ENCODE results near the gene ANXA4. TPM values are rescaled to one million over a fixed set of nuclear protein-coding genes. Genes with fewer than 3 reads are reported as not detected.

The ANXA4 gene
- total RNA-seq, 1 donor from 2014 or later = 122 TPM

DNA sequence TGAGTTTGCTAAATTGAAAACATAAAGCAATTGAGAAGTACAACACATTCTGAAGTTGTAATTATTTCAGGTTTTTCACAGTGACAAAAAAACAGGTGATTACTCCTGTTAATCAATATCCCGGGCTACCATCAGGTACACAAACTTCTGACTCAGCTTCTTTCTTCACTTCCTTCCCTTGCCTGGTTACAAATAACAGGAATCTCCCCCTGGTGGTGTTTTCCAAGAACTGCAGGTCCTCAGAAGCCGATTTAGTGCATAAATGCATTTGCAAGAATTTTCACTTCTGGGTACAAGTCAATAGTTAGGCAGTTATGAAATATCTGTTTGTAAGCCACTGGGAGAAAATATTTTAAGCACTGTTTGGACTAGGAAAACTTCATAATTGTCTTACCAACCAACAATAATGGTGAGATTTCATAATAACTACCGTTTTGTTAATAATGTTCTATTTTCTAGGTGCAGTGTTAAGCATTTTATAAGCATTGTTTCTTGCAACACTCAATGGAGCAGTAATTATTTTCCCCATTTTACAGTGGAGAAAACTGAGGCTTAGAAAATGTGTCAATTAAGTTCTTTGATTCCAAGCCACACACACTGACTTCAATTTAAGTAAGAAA is 75.1 kb downstream of the ANXA4 start:
- no peaks in the 10 kb centered on the region for H3K27me3 Mint-ChIP-seq (ENCODE audit: low read depth, unreplicated experiment)
- peaks cover 31% of the 10 kb centered on the region for H3K36me3 Mint-ChIP-seq (ENCODE audit: low read depth, unreplicated experiment)
- Histone ChIP-seq H4K20me1 (ENCODE audit: insufficient read depth, low read length) (no peaks in the 10 kb centered on the region), H3K79me2 (ENCODE audit: insufficient read depth, low read length) (no peaks in the 10 kb centered on the region), H3K27ac (ENCODE audit: low read depth, low read length) (no peak overlapping the region), H3K4me3 (ENCODE audit: insufficient read depth, low read depth, low read length) (no peak overlapping the region), H3K4me1 (ENCODE audit: insufficient read depth, low read length) (no peaks in the 10 kb centered on the region), H3K9me3 (ENCODE audit: insufficient read depth, low read depth, low read length) (no peaks in the 10 kb centered on the region), H3K27me3 (ENCODE audit: insufficient read depth, low read length) (no peaks in the 10 kb centered on the region), H3K4me2 (ENCODE audit: low read length) (no peak overlapping the region), H3K36me3 (ENCODE audit: insufficient read depth, low read length) (peaks cover 3% of the 10 kb centered on the region), H2AFZ (ENCODE audit: low read depth, low read length) (no peak overlapping the region), H3K9ac (ENCODE audit: low read length) (no peak overlapping the region)
- H3K4me1 Mint-ChIP-seq (ENCODE audit: low read depth, unreplicated experiment) = no peaks in the 10 kb centered on the region
- peak; percentile 20 for FAIRE-seq
- no peak for TF ChIP-seq EZH2 (IDR thresholded peaks at IDR 0.05; ENCODE audit: insufficient read depth, low read length)
- TF ChIP-seq, protein P1, sequence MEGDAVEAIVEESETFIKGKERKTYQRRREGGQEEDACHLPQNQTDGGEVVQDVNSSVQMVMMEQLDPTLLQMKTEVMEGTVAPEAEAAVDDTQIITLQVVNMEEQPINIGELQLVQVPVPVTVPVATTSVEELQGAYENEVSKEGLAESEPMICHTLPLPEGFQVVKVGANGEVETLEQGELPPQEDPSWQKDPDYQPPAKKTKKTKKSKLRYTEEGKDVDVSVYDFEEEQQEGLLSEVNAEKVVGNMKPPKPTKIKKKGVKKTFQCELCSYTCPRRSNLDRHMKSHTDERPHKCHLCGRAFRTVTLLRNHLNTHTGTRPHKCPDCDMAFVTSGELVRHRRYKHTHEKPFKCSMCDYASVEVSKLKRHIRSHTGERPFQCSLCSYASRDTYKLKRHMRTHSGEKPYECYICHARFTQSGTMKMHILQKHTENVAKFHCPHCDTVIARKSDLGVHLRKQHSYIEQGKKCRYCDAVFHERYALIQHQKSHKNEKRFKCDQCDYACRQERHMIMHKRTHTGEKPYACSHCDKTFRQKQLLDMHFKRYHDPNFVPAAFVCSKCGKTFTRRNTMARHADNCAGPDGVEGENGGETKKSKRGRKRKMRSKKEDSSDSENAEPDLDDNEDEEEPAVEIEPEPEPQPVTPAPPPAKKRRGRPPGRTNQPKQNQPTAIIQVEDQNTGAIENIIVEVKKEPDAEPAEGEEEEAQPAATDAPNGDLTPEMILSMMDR (IDR thresholded peaks at IDR 0.05; ENCODE audit: insufficient read depth, low read depth, low read length) = peak; percentile 97
- peak; percentile 67 for DNase-seq (ENCODE audit: low read depth)
- H3K9me3 Mint-ChIP-seq (ENCODE audit: unreplicated experiment) = no peaks in the 10 kb centered on the region
- no peak overlapping the region for H3K4me3 Mint-ChIP-seq (ENCODE audit: unreplicated experiment)
- no peak overlapping the region for H3K27ac Mint-ChIP-seq (ENCODE audit: unreplicated experiment)

DNA sequence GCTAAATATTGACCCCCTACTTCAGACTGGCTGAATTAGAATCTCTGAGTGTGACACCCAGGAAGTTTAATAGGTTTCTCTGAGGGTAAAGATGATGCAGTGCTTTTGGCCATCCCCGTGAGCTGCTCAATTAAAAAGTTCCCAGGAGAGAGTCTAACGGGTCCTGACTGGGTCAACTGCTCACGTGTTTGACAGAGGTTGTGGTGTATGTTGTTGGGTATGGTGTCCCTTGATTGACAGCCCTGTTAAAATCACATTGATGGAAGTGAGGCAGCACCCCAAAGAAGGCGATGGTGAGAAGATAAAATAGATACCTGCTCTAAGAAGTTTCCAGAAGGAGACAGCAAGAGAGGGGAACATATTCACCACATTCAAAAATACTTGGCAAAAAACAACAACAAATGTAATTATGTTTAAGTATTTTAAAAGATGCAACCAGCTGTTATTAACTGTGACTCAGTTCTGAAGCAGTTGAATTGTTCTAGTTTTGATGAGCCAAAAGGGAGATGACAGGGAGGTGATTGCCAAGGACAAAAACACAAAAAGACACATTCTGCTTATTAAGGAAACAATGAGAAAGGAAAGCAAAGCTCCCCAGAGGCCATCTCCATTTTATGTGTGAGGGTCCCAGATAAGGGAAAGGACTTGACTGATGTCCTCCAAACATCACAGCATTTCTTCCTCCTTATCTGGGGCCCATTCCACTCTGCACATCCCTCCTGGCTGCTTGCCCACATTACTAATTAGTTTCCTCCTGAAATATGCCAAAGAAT is 76.0 kb downstream of the ANXA4 start:
- Histone ChIP-seq H3K36me3 (ENCODE audit: insufficient read depth, low read length) (peaks cover 1% of the 10 kb centered on the region), H3K4me1 (ENCODE audit: insufficient read depth, low read length) (no peaks in the 10 kb centered on the region), H3K27ac (ENCODE audit: low read depth, low read length) (no peak overlapping the region), H3K27me3 (ENCODE audit: insufficient read depth, low read length) (no peaks in the 10 kb centered on the region), H3K4me2 (ENCODE audit: low read length) (no peak overlapping the region), H4K20me1 (ENCODE audit: insufficient read depth, low read length) (no peaks in the 10 kb centered on the region), H3K9me3 (ENCODE audit: insufficient read depth, low read depth, low read length) (no peaks in the 10 kb centered on the region), H3K4me3 (ENCODE audit: insufficient read depth, low read depth, low read length) (no peak overlapping the region), H3K79me2 (ENCODE audit: insufficient read depth, low read length) (no peaks in the 10 kb centered on the region), H2AFZ (ENCODE audit: low read depth, low read length) (no peak overlapping the region), H3K9ac (ENCODE audit: low read length) (no peak overlapping the region)
- H3K27ac Mint-ChIP-seq (ENCODE audit: unreplicated experiment) = no peak overlapping the region
- no peaks in the 10 kb centered on the region for H3K27me3 Mint-ChIP-seq (ENCODE audit: low read depth, unreplicated experiment)
- DNase-seq (ENCODE audit: low read depth) (no peak), FAIRE-seq (no peak)
- H3K9me3 Mint-ChIP-seq (ENCODE audit: unreplicated experiment) = no peaks in the 10 kb centered on the region
- no peak overlapping the region for H3K4me3 Mint-ChIP-seq (ENCODE audit: unreplicated experiment)
- H3K4me1 Mint-ChIP-seq (ENCODE audit: low read depth, unreplicated experiment) = no peaks in the 10 kb centered on the region
- TF ChIP-seq EZH2 (IDR thresholded peaks at IDR 0.05; ENCODE audit: insufficient read depth, low read length) = no peak
- TF ChIP-seq, protein P1 (IDR thresholded peaks at IDR 0.05; ENCODE audit: insufficient read depth, low read depth, low read length) = no peak
- H3K36me3 Mint-ChIP-seq (ENCODE audit: low read depth, unreplicated experiment) = peaks cover 23% of the 10 kb centered on the region

All from astrocyte (in vitro differentiated cells and primary cell).